Right renal pelvis (tissue), 4 donors: Measurements from ENCODE around the gene KAT14. TPM values are rescaled to one million over a fixed set of nuclear protein-coding genes. Genes with fewer than 3 reads are reported as not detected.
"Not testable (repeated sequence)": the region's sequence is repeated elsewhere in the genome, so short reads cannot be mapped to it uniquely, and the experiment has no call there.

Experiments used
- DNase-seq, 4 donors: peaks; one replicate each; pipeline ENCODE4 v3.0.0-alpha.2; 2013; ENCODE audit warnings: low read depth in 4 of 4, low spot score in 3 of 4, missing footprints in 1 of 4
- polyA plus RNA-seq, 4 donors: library from polyadenylated mRNA; unstranded; fragments of 120-200 nt; gene quantifications; one replicate each; pipeline ENCODE4 v1.2.1, GENCODE V29; 2013; ENCODE audit not compliant: insufficient read length in 4 of 4

KAT14 gene
- polyA plus RNA-seq, 4 donors: 25.7 to 29.4 (median 27.4) TPM

GRCh38 chr20:18203700-18204099 lies 66.0 kb downstream of the KAT14 start:
- DNase-seq: not testable (repeated sequence)

GRCh38 chr20:18213002-18213401 lies 75.3 kb downstream of the KAT14 start:
- DNase-seq: no peak

GRCh38 chr20:18215566-18215965 lies 77.9 kb downstream of the KAT14 start:
- DNase-seq: no peak

- no peak for DNase-seq
Observed at GRCh38 chr20:18218280-18218679, 80.6 kb downstream of the KAT14 start.

- DNase-seq: no peak
Observed at GRCh38 chr20:18223409-18223808, 85.7 kb downstream of the KAT14 start.

GRCh38 chr20:18224968-18225568 lies 87.4 kb downstream of the KAT14 start:
- peak in 1 of 4 donors; percentile 30 for DNase-seq

- DNase-seq: no peak
Observed at GRCh38 chr20:18225632-18226031, 88.0 kb downstream of the KAT14 start.

GRCh38 chr20:18226741-18227140 lies 89.1 kb downstream of the KAT14 start:
- not testable (repeated sequence) for DNase-seq

- no peak for DNase-seq
Observed at GRCh38 chr20:18233408-18233943, 95.8 kb downstream of the KAT14 start.

Other genes starting within 250 kb of the KAT14 start
- gene SNX5, start 169.1 kb upstream of the KAT14 start, polyA plus RNA-seq: 100 to 1,000 TPM; 202 to 241 (median 230) TPM
- 10 to 100 TPM; 37.1 to 46.2 (median 44.1) TPM for gene MGME1, start 168.8 kb upstream of the KAT14 start, polyA plus RNA-seq
- 1 to 10 TPM in 2 of 4 donors, under 1 TPM in 2; 0.93 to 1.4 (median 1.0) TPM for gene OVOL2, start 79.9 kb upstream of the KAT14 start, polyA plus RNA-seq
- gene PET117, start within 50 bp of the KAT14 start, polyA plus RNA-seq: 10 to 100 TPM; 16.6 to 22.4 (median 18.1) TPM
- gene ZNF133, start 150.7 kb downstream of the KAT14 start, polyA plus RNA-seq: 10 to 100 TPM; 25.1 to 27.7 (median 26.3) TPM